HG03280 (cell line): ENCODE data around the gene ZNF22.

ENCODE experiments used
- ATAC-seq: cut with Tn5 transposase; IDR thresholded peaks from one replicate; pipeline ENCODE4 v1.9.1; 2021; ENCODE audit warnings: mild to moderate bottlenecking, moderate library complexity; ENCODE audit not compliant: unreplicated experiment

The ZNF22 gene

DNA sequence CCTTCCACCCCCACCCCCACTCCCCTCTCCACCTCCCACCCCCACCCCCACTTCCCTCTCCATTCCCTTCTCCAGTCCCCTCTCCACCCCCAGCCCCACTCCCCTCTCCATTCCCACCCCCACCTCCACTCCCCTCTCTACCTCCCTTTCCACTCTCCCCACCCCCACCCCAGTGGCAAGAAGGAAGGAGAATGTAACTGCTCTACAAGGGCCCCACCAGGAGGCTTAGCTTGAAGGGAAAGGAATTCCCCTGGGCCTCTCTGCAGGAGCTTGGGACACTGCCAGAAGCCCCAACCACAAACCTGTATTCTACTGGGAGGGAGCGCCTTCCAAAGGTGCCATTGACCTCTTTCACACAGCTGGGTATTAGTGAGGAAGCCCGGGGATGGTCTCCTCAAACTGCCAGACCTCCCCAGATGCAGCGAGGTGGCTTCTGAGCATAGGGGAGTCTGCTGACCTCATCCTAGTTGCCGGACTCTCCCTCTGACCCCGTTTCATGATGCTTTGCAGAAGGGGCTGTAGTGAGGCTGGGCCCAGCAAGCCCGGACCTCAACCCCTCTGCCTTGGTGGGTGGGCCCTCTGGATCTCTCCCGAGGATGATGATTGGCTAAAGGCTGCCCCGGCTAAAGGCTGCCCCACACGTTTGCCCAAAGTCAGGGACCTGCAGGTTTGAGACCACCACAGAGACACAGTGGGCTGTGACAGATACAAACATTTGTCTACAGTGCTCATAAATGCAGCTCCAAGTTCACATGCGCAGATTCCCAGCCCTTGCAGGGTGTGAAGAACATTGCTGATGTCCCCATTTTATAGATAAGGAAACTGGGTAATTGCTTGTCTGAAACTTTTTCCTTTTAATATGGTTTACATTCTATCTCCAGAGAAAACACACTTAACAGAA lies 25.0 kb upstream of the ZNF22 start:
- ATAC-seq: no peak

DNA sequence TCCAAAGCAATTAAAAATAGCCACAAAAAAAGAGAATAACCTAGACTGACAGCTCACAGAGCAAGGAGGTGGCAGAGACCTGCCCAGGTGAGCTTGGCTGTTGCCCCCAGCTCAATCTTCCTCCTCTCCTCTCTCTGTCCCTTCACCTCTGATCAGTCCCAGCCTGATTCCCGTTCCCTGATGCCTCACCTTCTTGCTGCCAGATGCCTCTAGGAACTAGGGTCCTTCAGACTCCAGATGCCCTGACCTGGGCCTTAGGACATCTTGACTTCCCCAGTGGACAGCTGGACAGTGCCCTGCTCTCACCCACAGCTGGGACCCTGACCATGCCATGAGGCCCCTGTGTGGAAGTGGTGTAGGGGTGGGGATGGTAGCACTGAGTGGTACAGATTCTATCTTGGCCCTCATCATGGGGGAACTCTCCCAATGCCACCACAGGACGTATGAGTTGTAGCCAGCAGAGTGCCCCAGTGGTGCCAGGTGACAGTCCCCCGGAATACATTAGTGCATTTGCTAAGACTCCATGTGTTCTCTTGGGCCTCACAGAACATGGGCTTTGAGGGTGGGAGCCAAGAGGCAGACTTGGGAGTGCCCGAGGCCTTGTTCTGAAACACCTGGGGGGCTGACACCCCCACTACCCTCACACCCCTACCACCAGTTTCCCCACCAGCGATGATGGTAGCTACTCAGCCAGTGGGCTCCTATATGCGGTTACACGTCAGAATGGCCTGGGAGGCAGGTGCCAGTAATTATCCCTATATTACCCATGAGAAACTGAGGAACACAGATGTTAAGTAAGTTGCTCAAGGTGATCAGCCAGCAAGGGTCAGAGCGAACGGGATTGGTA lies 24.1 kb upstream of the ZNF22 start:
- no peak for ATAC-seq

DNA sequence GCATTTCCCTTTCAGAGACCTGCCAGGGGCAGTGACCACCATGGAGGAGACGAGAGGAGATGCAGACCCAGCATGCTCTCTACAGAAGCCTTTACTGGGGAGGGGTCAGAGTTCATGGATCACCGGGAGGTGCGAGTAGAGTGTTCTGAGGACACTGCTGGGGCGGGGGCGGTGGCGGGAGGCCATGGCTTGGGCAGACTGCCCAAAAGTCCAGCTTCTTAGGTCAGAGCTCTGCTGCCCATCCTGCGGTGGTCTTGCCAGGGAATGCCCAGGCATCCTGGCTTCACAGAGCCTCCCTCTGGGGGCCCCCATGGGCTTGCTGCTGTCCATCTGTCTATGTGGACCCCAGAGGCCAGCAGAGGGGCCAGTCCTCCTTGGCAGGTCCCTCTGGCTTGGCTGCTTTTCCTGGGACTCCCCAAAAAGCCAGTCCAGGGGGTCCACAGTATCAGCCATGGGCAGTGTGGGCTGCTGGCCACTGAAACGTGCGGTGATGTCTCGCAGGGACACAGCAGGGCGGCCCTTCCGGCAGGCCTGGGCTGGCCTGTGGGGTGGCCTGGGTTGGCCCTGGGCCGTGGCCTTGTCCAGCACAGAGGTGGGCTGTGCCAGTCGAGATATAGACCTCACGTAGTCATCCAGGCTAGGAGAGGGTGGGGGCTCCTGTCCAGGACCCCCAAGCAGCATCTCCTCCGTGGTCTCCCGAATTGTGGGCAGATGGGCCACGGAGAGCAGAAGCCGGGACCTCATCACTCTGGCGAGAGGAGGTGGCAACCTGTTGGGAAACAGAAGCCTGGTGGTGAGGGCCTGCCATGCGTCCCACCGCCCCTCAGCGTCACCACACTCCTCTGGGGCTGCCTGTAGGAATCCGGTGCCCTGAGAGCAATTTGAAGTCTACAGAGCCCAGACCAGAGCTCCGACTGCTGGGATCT lies 23.2 kb upstream of the ZNF22 start:
- no peak for ATAC-seq

DNA sequence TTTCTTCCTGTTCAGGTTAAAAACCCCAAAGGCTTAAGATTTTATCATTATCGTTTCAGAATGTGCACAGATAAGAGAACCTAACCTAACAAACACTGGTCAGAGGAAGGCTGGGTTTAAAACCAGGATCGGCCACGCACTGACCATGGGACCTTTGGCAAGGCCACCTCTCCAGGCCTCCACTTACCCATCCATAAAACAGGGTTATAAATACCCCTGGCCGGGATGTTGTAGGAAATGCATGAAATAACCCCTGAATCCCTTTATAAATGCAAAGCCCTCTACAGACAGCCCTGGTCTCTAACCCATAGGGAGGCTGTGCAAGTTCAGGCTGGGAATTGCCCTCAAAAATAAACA lies 22.5 kb upstream of the ZNF22 start:
- ATAC-seq: no peak

DNA sequence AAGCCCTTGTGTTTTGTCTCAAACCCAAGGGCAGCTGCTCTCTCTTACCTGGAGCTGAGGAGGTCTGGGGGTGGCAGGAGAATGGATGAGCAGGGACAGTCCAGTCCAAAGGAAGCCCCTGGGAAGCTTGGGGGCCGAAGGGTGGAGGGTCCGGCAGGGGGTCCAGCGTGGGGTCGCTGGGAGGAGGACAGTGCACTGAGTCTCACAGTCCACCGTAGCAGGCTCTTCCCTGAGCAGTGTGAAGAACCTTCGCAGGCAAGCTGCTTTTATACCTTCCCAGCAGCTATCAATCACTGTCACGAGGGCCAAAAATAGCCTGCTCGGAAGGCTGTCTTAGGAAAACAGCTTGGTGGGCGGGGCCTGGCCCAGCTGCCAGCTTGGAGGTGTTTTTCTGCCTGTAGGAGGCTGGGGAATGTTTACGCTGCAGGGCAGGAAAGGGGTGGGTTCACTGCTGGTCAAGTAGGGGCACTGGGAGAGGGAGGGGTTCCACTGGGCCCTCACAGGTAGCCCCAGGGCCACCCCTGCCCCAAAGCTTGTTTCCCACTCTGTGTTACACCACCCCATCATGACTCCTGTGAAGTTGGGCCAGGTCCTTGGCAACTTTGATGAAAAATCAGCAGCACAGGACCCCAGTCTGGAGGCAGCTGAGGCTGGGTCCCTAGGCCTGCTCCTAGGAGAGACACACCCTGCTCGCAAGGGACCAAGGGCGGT lies 22.0 kb upstream of the ZNF22 start, which contains the start of gene DEPP1:
TSS of gene DEPP1 (minus strand) at position 240 of the 711 bp plus-strand sequence. CDS start 779 bp downstream, outside the sequence.
- ATAC-seq: no peak

DNA sequence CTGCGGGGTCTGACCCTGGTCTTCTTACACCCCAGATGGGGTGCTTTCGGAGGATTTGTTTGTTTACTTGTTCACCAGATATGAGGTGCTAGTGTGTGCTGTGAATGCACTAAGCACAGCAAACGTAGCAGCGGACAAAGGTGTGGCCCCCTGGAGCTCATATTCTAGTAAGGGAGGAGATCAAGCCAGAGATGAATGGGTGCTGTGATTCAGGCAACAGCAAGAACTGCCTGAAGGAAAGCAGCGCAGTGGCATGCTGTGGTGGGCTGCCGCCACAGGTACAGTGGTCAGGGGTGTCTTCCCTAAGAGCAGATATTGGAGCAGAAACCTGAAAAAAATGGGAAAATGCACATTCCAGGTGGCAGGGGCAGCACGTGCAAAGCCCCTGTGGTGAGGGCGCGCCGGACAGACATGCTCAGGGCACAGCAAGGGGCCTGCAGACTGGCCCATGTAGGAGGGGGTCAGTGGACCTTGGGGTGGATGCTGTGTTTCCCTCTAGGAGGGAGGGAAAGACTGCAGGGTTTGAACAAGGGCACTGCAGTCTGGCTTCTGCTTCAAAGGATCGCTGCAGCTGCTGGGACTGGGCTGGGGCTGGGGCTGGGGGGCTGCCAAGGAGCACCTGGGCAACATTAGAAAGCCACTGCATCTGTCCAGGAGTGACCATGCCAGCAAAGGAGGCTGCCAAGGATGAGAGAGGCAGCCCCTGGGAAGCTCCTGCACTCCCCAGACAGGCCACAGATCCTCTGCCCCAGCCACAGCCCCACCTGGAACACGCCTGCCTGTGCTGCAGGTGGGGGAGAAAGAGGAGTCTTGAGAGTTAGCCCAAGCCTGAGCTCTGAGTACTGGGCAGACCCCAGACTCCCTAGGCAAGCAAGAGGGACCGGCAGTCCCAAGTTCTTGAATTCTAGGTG lies 21.2 kb upstream of the ZNF22 start:
- no peak for ATAC-seq

DNA sequence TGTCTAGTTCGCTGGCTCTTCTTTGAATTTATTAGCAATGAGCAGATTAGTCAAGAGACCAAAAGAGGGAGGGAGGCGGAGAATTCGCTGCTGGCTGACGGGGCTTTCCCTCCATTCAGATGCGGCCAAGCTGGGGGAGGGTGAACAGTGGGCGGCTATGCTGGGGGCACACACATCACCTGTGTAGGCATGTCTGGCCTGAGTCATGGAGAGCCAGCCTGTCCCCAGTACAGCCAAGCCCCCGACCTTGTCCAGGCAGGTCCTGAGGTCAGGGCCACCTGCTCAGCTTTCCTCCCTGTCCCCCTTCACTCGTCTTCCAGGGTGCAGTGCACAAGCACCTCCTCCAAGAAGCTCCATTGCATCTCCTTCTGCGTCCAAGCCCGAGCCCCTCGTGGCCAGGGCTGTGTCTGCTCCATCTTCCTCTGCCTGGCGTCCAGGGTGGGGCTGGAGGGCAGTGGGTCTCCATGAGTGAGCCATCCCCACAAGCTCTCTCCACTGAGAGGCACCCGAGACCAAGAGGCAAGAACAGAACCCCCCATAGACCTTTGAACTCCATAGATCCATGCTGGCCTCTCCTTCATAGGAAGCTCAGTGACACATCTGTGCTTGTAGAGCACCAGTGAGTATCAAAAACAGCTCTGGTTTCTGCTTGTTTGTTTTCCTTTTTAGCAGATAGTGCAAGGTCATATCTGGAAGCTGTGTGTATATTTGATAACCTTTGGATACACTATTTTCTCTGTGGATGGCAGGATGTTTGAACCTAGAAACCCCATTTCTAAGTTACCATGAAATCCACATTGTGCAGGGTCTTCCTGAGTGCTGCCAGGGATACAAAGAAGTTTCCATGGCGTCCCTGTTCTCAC lies 20.2 kb upstream of the ZNF22 start:
- no peak for ATAC-seq

DNA sequence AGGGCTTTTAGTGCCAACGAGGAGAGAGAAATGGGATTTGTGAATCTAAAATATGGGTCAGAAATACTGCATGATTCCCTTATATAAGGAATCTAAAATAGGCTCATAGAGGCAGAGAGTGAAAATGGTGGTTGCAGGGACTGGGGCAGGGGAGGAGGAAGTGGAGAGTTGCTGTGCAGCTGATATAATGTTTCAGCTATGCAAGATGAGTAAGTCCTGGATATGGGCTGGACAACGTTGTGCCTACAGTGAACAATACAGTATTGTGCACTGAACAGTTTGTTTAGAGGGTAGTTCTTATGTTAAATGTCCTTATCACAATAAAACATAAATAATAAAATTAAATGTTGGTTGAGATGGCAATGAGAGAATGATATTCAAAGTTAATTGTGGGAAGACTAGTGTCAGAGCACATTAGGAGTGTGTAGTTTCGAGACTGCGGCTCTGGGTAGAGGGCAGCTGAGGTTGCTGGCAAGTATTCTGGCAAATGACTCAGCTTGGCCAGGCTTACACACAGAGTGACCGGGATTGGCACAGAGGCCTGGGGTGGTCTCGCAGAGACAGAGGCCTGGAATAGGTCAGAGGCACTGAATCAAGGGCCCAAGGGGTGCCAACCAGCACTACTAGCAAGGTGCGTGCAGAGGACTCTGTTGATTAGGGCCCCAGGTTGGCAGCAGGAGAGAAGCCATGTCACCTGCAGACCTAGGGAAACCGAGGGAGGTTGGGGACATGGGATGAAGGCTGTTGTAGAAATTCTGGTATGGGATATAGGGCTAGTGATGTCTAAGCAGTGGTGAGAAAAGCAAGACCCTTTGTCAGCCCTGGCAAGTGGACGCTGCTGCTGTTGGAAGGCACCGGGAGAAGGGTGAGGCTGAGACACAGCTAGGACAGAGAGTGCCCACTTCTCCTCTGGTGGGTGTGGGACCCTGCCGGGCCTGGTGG lies 19.3 kb upstream of the ZNF22 start:
- no peak for ATAC-seq

DNA sequence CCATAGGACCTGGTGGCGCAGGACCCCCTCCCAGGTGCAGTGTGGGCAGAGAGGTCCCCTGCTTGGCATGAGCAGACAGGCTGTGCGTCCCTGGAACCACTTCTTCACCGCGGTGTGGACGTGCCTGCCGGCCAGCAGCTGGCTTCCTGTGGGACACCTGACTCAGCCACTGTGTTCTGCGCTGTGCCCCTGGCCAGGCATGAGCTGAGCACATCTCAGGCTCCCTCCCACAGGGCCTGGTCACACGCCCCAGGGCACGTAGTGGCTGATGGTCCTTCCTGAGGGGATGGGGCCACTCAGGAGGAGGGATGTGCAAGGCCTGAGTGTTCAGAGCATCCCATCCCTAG lies 18.6 kb upstream of the ZNF22 start:
- no peak for ATAC-seq

DNA sequence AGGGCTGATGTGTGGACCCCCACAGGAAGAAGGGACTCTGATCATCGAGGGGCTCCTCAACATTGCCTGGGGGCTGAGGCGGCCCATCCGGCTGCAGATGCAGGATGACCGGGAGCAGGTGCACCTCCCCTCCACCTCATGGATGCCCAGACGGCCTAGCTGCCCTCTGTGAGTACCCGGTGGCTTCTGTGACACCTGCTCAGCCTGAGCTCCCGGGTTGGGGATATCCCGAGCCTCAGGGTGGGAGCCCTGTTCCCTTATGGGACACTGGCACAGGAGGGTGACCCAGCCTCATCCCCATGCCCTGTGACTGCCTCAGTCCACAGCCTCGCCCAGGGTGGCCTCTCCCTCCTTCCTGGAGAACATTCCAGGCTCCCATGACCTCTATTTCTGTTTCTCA lies 18.2 kb upstream of the ZNF22 start:
- ATAC-seq: no peak

DNA sequence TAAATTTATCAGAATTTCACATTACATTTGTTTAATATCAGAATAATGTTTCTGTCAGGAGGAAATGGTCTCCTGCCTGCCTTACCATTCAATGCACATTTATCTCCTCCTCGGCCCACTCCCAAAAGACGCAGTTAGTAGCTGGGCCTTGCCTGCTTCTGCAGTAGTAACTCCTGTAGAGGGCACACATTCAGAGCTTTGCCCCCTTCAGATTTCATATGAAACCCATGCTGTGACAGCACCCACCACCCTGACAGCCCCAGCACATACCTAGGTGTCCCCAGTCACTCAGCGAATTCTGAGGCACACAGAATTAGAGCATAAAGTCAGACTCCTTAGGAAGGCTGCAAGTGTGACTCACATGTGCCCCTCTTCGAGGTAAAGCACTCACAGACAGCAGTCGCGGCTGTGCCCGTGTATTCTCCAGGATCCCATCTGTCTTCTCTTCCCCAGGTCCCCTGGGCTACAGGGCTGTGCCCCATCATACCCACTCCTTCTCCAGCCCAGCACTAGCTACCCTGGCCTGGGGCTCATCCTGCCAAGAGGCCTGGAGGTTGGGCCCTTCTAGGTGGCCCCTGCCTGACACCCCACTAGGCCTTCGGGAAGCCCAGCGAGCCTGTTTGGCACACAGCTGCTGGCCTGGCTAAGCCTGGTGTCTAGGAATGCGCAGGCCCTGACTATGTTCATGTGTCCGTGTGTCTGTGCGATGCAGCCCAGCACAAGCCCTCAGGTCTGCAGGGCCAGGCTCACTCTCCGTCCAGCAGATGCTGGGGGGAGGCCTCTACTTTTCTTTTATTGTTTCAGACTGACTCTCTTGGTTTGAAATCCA lies 17.4 kb upstream of the ZNF22 start:
- ATAC-seq: no peak

DNA sequence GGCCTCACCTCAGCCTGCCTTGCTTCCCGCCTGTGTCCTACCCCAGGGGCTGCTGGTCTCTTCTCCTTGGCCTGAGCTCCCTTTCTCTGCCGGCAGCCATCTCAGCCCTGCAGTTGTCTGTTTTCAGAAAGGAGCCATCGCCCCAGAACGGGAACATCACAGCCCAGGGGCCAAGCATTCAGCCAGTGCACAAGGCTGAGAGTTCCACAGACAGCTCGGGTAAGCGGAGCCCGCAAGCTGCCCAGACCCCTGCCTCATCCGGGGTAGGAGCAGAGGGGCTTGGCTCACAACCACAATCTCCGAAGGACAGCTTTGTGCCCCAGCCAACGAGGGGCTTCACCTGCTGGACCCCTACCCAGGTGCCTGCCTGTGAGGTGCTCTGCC lies 16.8 kb upstream of the ZNF22 start:
- ATAC-seq: no peak

DNA sequence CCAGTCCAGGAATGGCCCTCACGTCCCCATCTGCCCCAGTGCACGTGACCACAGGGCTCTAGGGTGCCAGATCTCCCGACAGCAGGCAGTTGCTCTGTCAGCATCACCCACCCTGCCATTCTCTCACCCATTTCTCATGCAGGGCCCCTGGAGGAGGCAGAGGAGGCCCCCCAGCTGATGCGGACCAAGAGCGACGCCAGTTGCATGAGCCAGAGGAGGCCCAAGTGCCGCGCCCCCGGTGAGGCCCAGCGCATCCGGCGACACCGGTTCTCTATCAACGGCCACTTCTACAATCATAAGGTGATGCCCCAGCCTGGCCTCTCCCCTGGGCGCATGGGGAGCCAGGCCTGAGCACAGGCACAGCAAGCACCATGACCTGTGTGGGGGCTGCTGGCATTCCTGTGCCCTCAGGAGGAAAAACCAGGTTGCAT lies 16.0 kb upstream of the ZNF22 start:
- ATAC-seq: no peak

DNA sequence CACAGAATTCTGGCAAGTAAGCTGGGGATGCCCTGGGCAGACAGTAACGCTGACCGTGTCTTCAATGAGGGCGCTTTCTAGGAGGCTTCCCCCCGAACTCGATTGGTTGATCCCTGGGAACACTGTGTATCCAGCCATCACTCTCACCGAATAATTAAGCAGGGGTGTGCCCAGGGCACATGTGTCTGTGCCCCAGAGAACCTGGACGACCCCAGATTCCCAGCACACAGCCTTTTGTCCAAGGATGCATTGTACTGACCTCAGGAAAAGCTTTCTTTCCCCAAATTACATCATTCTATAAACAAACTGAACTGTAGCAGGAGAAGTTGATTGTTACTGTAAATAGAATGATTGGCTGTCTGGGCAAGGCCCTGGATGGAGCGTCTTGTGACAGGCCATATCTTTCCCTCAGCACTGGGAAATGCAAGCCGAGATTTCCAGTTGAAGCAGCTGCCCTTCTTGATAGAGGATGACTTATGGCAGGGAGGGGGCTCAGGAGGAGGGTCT lies 15.5 kb upstream of the ZNF22 start:
- no peak for ATAC-seq

DNA sequence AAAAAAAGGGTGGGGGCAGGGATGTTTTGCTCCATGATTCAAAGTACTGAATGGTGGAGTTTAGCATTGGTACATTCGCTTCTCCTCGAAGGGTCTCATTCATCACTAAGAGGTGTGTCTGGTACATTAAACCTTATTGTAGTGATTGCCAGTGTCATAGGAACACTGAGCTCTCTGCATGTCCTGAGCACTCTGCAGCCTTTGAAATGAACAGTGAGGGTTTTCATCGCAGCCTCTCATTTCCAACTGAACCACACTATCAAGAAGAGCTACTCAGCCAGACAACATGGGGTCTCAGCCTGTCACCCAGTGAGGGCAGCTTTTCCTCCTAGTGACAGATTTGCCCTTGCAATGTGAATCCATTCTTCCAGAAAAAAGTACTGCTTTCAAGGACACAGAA lies 14.5 kb upstream of the ZNF22 start:
- no peak for ATAC-seq

DNA sequence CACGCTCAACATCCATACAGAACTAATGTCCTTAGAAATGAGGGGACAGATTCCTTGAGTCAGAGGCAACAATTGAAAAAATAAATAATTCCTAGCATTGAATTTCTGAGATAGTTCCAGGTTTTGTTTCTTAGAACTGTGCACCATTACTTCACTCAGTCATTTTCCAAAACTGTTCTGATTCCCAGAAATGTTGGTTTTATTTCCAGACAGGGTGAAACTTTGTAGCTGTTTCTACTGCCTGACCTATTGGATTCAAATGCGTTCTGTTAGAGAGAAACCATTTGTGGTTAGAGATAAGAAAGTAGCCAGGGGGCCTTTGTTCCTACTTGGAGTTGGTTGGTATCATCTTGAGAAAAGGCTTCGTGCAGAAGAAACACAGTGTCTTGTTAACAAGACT lies 14.1 kb upstream of the ZNF22 start:
- ATAC-seq: no peak
